ENCODE measurements around the gene C6orf47.

C6orf47 gene

DNA sequence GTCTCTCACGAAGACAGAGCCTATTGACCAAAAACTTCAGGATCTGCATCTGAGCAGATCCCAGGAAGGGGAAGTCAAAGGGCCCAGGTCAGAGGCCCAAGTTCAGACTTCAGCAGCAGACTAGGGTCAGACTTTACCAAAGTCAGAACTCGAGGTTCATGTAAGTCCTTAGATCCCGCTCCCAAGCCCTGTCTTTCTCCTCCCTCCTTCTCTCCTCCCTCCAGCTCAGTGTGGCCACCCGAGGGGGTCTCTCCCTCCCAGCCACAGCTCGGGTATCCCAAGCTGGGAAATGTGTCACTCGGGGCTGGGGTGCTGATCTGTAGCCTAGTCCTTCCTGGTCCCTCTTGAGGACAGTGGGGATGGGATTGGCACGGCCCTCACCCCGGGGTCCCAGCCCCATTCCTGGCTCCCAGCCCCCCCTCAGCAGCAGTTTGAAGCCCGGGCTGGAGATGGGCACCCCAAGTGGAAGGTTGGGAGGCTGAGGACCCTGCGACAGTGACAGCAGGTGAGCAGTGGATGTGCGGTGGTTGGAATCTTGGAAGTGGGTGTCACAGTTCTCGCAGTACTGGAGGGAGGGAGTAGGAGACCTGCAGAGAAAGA is 1.6 kb upstream of the C6orf47 start:
- no peak overlapping the region for H3K27ac ChIP-seq
- TF ChIP-seq, protein P1, sequence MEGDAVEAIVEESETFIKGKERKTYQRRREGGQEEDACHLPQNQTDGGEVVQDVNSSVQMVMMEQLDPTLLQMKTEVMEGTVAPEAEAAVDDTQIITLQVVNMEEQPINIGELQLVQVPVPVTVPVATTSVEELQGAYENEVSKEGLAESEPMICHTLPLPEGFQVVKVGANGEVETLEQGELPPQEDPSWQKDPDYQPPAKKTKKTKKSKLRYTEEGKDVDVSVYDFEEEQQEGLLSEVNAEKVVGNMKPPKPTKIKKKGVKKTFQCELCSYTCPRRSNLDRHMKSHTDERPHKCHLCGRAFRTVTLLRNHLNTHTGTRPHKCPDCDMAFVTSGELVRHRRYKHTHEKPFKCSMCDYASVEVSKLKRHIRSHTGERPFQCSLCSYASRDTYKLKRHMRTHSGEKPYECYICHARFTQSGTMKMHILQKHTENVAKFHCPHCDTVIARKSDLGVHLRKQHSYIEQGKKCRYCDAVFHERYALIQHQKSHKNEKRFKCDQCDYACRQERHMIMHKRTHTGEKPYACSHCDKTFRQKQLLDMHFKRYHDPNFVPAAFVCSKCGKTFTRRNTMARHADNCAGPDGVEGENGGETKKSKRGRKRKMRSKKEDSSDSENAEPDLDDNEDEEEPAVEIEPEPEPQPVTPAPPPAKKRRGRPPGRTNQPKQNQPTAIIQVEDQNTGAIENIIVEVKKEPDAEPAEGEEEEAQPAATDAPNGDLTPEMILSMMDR (conservative IDR thresholded peaks at IDR 0.05): no peak
- no peak for TF ChIP-seq ZFX (IDR thresholded peaks at IDR 0.05)

DNA sequence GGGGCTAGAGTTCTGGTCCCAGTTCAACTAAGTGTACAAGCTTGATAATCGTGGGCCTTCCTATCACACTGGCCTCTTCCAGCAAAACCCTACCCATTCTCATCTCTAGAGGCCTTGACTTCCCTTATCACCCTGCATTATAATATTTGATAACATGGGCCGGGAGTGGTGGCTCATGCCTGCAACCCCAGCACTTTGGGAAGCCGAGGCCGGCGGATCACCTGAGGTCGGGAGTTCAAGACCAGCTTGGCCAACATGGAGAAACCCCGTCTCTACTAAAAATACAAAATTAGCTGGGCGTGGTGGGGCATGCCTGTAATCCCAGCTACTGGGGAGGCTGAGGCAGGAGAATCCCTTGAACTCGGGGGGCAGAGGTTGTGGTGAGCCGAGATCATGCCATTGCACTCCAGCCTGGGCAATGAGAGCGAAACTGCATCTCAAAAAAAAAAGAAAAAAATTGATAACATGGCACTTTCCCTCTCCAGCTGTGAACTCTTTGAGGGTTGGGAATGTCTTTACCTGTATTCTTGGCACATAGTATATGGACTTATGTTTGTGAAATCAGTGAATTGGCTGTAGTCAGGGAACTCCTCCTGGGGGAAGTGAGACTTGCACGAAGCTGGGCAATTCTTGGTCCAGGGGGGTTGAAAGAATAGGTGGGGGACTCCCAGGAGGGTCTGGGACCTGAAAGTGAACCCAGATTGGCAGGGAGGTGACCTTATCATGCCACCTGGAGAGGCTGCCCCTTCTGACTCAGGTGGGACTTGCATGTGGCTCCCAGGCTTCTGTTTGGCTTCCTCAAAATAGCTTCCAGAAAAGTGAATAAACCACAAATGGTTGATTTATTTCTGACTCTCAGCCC is 915 bp upstream of the C6orf47 start:
- TF ChIP-seq ZFX (IDR thresholded peaks at IDR 0.05): no peak
- TF ChIP-seq, protein P1 (conservative IDR thresholded peaks at IDR 0.05): no peak
- peak overlapping the region; percentile 88 for H3K27ac ChIP-seq

DNA sequence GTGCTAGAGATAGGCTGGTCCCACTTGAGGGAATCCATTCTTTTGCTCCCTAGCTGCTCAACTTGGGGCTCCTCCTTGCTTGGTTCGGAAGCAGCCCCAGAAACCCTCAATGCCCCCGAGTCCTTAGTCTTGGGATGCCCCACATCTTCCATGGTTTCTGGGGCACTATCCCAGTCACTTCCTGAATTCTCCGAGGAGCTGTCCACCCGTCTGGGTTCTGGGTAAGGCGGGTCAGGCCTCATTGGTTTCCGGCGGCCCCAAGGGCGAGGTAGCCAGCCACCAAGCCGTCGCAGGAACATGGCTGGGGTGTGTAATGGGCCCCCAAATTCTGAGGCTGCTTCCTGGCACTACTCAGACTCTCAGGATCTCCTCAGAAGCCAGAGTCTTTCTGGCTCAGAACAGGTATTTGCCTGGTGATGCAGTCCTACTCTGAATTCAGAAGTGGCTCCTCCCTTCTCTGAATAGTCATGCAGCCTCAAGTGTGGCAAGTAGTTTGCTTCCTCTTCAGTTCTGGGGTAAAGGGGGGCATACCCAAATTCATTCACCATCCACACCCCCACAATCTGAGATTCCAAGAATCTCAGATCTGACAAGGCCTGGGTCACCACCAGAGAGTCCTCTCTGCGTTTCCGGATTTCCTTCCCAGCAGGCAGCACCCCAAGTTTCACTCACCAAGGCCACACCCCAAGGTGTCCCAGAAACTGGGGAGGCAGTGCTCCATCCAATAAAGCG is 763 bp downstream of the C6orf47 start:
- peak overlapping the region; percentile 88 for H3K27ac ChIP-seq
- TF ChIP-seq ZFX (IDR thresholded peaks at IDR 0.05): no peak
- TF ChIP-seq, protein P1 (conservative IDR thresholded peaks at IDR 0.05): no peak

DNA sequence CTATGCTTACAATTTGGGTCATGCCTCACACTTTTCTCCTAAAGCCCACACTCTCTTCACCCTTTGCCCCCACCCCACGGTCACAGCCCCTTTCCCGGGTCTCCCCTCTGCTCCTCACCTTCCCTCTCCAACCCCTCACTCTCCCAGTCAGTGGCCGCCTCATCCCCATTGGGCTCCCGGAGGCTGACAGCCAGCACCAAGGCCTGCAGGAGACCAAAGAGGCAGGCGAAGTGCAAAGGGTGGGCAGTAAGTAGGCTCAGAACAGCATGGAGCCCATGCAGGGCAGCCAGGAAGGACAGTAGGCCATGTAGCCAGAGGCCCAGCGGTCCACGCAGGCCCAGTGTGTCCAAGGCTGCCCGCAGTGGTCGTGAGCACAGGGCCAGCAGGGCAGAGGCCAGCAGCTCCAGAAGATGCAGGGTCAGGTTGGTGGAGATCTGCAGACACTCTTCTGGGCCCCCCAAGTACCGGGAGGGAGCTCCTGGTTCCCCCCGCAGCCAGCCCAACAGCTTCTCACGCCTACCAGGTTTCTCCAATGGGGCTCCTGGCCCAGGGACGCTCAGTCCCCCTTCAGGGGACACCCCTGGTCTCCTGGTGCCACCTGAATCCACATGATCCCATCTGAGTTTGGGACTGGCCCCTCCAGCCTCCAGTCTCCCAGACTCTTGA is 1.5 kb downstream of the C6orf47 start:
- no peak overlapping the region; the same call in 1 of the 2 replicates for H3K27ac ChIP-seq
- TF ChIP-seq, protein P1 (conservative IDR thresholded peaks at IDR 0.05): no peak
- TF ChIP-seq ZFX (IDR thresholded peaks at IDR 0.05): no peak

DNA sequence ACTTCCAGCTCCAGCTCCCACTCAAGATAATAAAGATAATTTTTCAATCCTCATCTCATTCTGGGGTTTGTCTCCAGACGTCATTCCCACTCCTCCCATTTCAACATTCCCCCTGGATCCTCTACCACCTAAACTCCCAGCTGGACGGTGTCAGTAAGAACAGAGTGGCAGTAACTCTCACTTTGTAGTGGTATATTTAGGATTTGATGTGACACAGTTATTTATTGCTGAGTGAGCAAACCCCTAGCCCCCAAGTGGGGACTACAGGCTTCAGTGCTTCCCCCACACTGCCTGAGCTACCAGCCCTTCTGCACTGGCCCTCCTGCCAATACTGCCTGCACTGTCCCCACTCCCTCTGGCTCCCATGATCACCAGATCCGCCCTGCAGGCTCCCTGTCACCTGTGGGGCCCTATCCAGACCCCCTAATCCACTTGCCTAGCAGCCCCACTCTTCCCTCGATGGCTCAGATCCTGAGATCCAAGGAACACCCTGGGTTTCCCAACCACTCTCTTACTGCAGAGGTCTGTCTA is 2.4 kb downstream of the C6orf47 start:
- no peak overlapping the region for H3K27ac ChIP-seq
- no peak for TF ChIP-seq ZFX (IDR thresholded peaks at IDR 0.05)
- TF ChIP-seq, protein P1 (conservative IDR thresholded peaks at IDR 0.05): no peak

DNA sequence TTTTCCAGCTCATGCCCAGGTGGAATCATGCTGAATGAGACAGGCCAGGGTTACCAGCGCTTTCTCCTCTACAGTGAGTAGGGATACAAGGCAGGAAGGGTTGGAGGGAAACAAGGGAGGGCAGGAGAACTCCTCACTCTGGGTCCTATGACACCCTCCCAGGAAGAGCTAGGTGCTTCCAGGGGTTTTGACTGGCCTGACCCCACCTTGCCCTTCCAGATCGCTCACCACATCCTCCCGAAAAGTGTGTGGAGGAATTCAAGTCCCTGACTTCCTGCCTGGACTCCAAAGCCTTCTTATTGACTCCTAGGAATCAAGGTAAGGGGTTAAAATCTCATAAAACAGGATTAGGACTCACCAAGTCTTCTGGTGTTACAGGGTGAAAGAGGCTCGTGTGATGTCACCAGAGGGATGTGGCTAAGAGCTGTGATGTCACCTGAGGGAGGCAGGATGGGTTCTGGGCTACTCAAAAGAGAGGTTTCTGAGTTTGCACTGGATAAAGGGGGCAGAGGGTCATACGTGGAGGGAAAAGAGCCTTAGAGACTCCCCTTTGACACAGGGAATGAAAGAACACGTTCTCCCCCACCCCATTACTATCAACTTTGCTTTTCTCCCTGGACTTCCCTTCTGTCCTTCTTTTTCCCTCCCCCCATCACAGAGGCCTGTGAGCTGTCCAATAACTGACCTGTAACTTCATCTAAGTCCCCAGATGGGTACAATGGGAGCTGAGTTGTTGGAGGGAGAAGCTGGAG is 3.0 kb downstream of the C6orf47 start:
- H3K27ac ChIP-seq: no peak overlapping the region
- TF ChIP-seq, protein P1 (conservative IDR thresholded peaks at IDR 0.05): no peak
- no peak for TF ChIP-seq ZFX (IDR thresholded peaks at IDR 0.05)

Data from C4-2B (cell line).